ENCODE results near the gene MYH13. TPM values are rescaled to one million over a fixed set of nuclear protein-coding genes. Genes with fewer than 3 reads are reported as not detected.

MYH13 gene
- total and polyA plus RNA-seq, 10 donors: 0.02 to 0.19 (median 0.06) TPM; not detected in 5

DNA sequence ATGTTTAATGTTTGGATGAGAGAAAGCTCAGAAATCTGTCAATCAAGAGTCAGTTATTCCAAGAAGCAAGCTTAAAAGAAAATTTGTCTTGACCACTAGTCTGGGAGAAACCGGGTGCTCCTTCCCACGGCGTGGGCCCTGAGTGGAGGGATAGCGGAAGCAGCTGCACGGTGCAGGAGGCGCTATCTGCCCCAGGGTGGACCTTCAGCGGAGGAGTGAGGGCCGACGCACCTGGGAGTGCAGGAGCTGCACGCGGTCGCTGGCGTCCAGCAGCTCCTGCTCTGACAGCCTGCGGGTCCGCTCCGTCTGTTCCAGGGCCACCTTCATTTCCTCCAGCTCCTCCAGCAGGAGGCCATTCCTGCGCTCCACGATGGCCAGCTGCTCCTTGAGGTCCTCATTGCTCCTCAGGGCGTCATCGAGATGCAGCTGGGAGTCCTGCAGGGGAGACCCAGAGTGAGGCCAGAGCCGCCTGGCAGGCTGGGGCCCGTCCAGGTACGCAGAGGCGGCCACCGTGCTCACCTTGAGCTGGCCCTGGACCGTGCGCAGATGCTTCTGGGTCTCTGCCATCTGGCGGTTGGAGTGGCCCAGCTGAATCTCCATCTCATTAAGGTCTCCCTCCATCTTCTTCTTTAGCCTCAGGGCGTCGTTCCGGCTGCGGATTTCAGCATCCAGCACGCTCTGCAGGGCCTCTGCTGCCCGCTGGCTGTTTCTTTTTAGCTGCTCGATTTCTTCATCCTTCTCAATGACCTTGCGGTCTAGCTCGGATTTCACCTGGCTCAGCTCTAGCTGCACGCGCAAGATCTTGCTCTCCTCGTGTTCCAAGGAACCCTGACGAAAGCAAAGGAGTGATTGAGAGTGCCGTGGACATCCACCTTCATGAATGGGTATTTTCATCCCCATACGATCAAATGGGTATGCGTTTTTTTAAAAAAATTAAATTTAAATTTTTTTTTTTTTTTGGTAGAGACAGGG, 63.5 kb downstream of the MYH13 start:
- Histone ChIP-seq H3K36me3 (no peaks in the 10 kb centered on the region), H3K9me3 (no peaks in the 10 kb centered on the region), H3K27ac (no peak overlapping the region), H3K27me3 (replicated peaks in 1 of 7) (no peaks in the 10 kb centered on the region), H3K4me3 (no peak overlapping the region), H3K4me1 (peaks cover 0 to 25% (median 8%) of the 10 kb centered on the region in 6 donors)
- intact Hi-C loops (cut with DNase I; ENCODE audit: low total_unique reads): no loop called here
- DNase-seq: no peak
- TF ChIP-seq POLR2A (IDR thresholded peaks at IDR 0.05) (no peak), POLR2AphosphoS5 (IDR thresholded peaks at IDR 0.05) (no peak)
- TF ChIP-seq, protein P1, sequence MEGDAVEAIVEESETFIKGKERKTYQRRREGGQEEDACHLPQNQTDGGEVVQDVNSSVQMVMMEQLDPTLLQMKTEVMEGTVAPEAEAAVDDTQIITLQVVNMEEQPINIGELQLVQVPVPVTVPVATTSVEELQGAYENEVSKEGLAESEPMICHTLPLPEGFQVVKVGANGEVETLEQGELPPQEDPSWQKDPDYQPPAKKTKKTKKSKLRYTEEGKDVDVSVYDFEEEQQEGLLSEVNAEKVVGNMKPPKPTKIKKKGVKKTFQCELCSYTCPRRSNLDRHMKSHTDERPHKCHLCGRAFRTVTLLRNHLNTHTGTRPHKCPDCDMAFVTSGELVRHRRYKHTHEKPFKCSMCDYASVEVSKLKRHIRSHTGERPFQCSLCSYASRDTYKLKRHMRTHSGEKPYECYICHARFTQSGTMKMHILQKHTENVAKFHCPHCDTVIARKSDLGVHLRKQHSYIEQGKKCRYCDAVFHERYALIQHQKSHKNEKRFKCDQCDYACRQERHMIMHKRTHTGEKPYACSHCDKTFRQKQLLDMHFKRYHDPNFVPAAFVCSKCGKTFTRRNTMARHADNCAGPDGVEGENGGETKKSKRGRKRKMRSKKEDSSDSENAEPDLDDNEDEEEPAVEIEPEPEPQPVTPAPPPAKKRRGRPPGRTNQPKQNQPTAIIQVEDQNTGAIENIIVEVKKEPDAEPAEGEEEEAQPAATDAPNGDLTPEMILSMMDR (IDR thresholded peaks at IDR 0.05 in 8 of 11, conservative IDR thresholded peaks at IDR 0.05 in 3 of 11): no peak
- 91 to 97% (median 93%) methylated on average over 33 to 44 of the region's 44 CpGs for WGBS, 5 donors

DNA sequence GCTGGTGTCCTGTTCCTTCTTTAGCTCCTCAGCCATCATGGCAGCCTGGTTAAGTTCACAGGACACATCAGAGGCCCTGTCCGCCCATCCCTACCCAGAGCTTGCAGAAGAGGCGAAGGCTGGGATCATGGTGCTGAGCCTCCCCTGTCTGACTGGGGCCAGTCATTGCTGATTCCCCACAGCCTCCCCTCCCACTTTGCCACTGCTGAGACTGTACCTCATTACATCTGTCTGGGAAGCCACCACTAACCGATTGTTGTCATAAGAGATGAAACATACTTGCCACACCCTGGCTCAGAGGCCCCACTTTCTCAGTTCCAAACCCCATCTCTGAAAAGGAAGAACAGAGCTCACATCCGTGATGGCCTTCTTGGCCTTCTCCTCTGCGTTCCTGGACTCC, 66.2 kb downstream of the MYH13 start:
- no peak for TF ChIP-seq POLR2AphosphoS5 (IDR thresholded peaks at IDR 0.05)
- TF ChIP-seq, protein P1 (IDR thresholded peaks at IDR 0.05 in 8 of 11, conservative IDR thresholded peaks at IDR 0.05 in 3 of 11): no peak
- no peak for TF ChIP-seq POLR2A (IDR thresholded peaks at IDR 0.05)
- H3K4me3 ChIP-seq: no peak overlapping the region
- intact Hi-C loops (cut with DNase I; ENCODE audit: low total_unique reads): no loop called here
- H3K36me3 ChIP-seq: no peaks in the 10 kb centered on the region
- no peak for DNase-seq
- no peak overlapping the region for H3K27ac ChIP-seq
- H3K4me1 ChIP-seq: peaks cover 0 to 25% (median 8%) of the 10 kb centered on the region in 6 donors
- H3K27me3 ChIP-seq (replicated peaks in 1 of 7): no peaks in the 10 kb centered on the region
- H3K9me3 ChIP-seq: no peaks in the 10 kb centered on the region
- WGBS, 5 donors: 85 to 94% (median 91%) methylated on average over 5 of the region's 5 CpGs

DNA sequence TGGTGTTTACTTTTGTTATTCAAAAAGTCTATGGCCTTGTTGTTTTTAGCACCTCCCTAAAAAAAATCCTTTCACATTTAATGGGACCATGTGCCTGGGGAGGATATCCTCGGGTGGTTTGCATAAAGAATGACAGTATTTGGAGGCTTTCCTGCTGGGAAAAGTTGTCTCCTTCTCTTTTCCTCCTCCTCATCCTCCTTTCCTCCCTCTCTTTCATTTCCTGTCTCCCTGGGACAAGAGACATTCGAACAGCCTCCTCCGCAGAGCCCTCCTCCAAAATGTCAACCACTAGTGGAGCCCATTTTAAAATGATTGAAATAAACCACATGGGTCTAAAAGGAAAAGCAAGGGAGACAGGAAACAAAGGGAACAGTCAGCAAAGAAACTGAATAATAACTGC, 67.4 kb downstream of the MYH13 start:
- Histone ChIP-seq H3K4me1 (peaks cover 0 to 16% (median 8%) of the 10 kb centered on the region in 6 donors), H3K36me3 (no peaks in the 10 kb centered on the region), H3K27ac (peak overlapping the region in 7 of 8 donors; percentile 49 to 72 (median 61)), H3K27me3 (replicated peaks in 1 of 7) (no peaks in the 10 kb centered on the region), H3K9me3 (no peaks in the 10 kb centered on the region), H3K4me3 (no peak overlapping the region)
- intact Hi-C loops (cut with DNase I; ENCODE audit: low total_unique reads): no loop called here
- no peak for TF ChIP-seq POLR2A (IDR thresholded peaks at IDR 0.05)
- TF ChIP-seq POLR2AphosphoS5 (IDR thresholded peaks at IDR 0.05): peak in 1 of 3 donors; percentile 43
- TF ChIP-seq, protein P1 (IDR thresholded peaks at IDR 0.05 in 8 of 11, conservative IDR thresholded peaks at IDR 0.05 in 3 of 11): no peak
- WGBS, 5 donors: 41 to 56% (median 52%) methylated on average over 3 of the region's 3 CpGs
- no peak for DNase-seq

DNA sequence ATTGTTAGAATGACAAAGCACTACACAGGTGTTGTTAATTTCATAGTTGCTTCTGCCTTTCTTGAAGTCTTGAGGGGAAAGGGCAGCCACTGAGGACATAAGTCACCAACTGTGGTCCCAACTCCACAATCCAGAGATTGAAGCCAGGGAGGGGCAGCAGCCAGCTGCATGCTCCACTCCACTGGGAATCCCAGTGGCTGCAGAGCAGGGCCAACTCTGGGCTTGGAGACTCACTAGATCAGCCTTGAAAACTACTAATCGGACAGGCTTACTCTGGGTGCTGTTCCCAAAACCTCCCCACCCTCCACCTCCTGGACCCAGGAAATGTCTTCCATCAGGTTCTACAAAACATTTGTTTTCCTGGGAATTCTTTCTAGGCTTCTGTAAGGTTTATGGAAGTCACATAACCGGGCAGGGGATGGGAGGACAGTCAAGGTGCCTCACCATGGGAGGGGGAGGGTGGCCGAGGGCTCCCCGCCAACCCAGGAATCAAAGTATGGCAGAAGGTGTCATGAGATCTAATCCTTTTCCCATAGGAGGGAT, 68.0 kb downstream of the MYH13 start:
- DNase-seq: no peak
- intact Hi-C loops (cut with DNase I; ENCODE audit: low total_unique reads): no loop called here
- no peaks in the 10 kb centered on the region for H3K9me3 ChIP-seq
- H3K27me3 ChIP-seq (replicated peaks in 1 of 7): no peaks in the 10 kb centered on the region
- H3K27ac ChIP-seq: peak overlapping the region in 7 of 8 donors; percentile 49 to 72 (median 61)
- 84 to 88% (median 87%) methylated on average over 4 of the region's 4 CpGs for WGBS, 5 donors
- no peaks in the 10 kb centered on the region for H3K36me3 ChIP-seq
- H3K4me1 ChIP-seq: peaks cover 0 to 16% (median 8%) of the 10 kb centered on the region in 6 donors
- no peak overlapping the region for H3K4me3 ChIP-seq
- TF ChIP-seq POLR2A (IDR thresholded peaks at IDR 0.05) (no peak), POLR2AphosphoS5 (IDR thresholded peaks at IDR 0.05) (no peak)
- TF ChIP-seq, protein P1 (IDR thresholded peaks at IDR 0.05 in 8 of 11, conservative IDR thresholded peaks at IDR 0.05 in 3 of 11): no peak
